C4-2B (cell line): Measurements from ENCODE around the gene CD86.
"Not testable (repeated sequence)": the region's sequence is repeated elsewhere in the genome, so short reads cannot be mapped to it uniquely, and the experiment has no call there.

Source experiments
- H3K27ac ChIP-seq: fragments of 450-650 bp; 2 replicates; pipeline ENCODE4 v1.5.1; 2017
- ZFX ChIP-seq: fragments of 450-650 bp; IDR thresholded peaks from 2 replicates; pipeline ENCODE4 v1.6.1; 2017
- TF ChIP-seq, protein P1 (sequence below): fragments of 450-650 bp; conservative IDR thresholded peaks from 2 replicates; pipeline ENCODE4 v1.5.1; 2017; ENCODE audit warnings: mild to moderate bottlenecking

Gene CD86

DNA sequence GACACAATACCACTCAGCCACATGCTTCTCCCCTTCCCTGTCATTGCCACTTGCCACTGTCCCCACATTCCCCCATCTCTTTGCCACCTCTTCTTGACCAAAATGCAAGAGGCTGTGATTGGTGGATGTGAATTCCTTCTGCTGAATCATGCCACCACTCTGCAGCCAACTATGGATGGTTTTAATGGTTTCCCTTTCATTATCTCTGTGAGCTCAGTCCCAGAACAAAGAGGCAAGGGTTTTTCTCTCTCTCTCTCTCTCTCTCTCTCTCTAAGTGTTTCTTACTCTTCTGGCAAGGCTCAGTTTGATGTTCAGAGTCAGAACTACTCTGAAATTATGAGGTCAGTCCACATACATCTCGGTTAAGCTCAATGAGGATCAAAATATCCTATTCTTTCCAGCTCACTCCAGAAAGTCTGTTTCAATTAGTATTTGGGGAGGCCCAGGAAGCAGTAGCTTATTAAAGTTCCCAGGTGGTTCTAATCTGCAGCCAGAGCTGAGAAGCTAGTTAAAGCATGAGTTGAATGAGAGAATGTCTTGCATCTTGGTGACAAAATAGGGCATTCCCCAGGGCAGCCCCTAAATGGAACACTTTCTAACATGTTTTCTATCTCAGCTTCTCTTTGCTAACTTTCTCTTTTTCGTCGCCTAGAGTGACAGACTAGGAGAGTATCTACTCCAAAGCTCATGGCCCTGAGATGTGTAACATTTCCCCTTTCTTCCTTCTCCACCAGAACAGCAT lies 24.6 kb upstream of the CD86 start:
- TF ChIP-seq, protein P1, sequence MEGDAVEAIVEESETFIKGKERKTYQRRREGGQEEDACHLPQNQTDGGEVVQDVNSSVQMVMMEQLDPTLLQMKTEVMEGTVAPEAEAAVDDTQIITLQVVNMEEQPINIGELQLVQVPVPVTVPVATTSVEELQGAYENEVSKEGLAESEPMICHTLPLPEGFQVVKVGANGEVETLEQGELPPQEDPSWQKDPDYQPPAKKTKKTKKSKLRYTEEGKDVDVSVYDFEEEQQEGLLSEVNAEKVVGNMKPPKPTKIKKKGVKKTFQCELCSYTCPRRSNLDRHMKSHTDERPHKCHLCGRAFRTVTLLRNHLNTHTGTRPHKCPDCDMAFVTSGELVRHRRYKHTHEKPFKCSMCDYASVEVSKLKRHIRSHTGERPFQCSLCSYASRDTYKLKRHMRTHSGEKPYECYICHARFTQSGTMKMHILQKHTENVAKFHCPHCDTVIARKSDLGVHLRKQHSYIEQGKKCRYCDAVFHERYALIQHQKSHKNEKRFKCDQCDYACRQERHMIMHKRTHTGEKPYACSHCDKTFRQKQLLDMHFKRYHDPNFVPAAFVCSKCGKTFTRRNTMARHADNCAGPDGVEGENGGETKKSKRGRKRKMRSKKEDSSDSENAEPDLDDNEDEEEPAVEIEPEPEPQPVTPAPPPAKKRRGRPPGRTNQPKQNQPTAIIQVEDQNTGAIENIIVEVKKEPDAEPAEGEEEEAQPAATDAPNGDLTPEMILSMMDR = no peak
- no peak for TF ChIP-seq ZFX
- no peak overlapping the region; the same call in 1 of the 2 replicates for H3K27ac ChIP-seq

DNA sequence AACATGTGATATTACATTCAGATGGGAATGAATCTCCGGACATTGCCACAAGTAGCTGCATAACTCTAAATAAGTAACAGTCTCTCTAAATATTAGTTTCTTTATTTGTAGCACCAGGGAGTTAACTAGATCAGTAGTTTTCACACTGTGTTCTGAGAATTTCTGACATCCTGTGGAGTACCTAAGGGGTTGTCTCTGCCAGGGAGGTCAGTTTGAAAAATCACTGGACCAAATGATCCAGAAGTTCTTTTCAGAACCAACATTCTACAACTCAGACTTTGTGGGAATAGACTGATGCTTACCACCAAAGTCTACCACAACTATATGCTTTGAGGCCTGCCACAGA lies 24.1 kb upstream of the CD86 start:
- no peak overlapping the region for H3K27ac ChIP-seq
- TF ChIP-seq, protein P1 = no peak
- no peak for TF ChIP-seq ZFX

DNA sequence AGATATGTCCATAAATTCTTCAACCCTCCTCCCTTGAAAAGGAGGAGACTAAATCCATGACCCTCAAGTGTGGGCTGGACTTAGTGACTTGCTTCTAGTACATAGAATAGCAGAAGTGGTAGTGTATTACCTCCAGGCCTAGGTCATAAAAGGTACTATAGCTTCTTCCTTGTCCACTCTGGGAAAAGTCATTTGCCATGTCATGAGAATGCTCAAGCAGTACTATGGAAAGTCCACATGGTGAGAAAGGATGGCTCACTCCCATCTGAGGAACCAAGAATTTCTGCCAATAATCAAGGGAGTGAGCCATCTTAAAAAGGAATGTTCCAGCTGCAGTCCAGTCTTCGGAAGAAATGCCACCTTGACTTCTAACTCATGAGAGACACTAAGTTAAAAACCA lies 22.6 kb upstream of the CD86 start:
- TF ChIP-seq, protein P1 = no peak
- no peak for TF ChIP-seq ZFX
- H3K27ac ChIP-seq = no peak overlapping the region

DNA sequence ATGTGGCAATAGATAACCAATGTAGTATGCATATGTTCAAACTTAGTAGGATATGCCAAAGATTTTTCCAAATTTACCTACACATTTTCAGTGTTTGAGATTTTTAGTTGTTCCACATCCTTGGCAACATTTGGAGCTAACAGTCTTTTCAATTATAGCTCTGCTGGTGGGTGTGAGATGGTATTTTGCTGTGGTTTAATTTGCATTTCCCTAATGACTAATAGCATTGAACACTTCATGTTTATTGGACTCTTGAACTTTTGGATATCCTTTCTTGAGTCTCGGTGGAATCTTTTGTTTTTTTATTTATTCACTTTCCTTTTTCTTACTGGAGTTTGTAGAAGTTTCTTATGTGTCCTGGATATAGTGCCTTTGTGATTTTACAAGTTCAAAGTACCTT lies 22.1 kb upstream of the CD86 start:
- H3K27ac ChIP-seq = no peak overlapping the region
- TF ChIP-seq, protein P1 = no peak
- TF ChIP-seq ZFX = no peak

DNA sequence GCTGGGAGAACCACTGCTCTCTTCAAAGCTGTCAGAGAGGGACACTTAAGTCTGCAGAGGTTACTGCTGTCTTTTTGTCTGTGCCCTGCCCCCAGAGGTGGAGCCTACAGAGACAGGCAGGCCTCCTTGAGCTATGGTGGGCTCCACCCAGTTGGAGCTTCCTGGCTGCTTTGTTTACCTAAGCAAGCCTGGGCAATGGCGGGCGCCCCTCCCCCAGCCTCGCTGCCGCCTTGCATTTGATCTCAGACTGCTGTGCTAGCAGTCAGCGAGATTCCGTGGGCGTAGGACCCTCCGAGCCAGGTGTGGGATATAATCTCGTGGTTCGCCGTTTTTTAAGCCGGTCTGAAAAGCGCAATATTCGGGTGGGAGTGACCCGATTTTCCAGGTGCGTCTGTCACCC lies 7.9 kb upstream of the CD86 start:
- H3K27ac ChIP-seq = not testable (repeated sequence)

DNA sequence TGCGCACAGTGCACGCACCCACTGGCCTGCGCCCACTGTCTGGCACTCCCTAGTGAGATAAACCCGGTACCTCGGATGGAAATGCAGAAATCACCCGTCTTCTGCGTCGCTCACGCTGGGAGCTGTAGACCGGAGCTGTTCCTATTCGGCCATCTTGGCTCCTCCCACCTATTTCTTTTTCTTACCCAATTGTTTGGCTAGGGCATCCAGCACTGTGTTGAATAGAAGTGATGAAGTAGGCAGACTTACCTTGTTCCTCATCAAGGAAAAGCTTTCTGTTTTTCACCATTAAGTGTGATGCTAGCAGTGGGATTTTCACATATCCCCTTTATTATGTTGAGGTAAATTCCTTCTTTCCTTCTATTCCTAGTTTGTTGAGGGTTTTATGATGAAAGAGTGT lies 7.4 kb upstream of the CD86 start:
- H3K27ac ChIP-seq = not testable (repeated sequence)

DNA sequence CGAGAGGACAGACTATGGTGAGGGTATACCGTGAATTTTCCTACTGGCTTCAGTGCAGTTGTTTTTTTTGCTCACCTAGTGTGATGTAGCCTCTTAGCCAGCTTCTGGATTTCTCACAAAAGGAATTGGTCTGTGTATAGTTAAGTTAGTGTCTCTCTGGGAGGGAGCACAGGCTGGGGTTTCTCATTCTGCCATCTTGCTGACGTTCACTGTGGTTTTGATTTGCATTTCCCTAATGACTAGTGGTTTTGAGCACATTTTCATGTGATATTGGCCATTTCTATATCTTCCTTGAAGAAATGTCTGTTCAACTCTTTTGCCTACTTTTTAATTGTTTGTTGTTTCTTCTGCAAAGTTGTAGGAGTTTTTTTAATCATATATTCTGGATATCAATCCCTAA lies 2.2 kb upstream of the CD86 start:
- H3K27ac ChIP-seq = no peak overlapping the region
- TF ChIP-seq, protein P1 = no peak
- TF ChIP-seq ZFX = no peak

DNA sequence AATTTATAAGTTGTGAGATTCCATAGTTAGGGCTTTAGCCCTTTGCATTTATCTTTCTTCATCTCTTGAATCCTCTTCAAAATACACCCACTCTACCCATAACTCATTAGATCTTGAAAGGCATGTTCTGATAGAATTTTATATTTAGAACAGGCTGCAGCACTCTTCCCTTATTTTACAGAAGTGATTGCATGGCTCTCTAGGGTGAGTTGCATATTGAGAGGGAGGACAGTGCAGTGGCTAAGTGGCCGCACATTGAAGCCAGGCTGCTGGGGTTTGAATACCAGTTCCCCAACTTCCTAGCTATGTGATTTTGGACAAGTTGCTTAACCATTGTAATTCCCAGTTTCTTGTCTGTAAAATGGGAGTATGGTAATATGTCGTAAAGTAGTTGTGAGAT lies 2.5 kb downstream of the CD86 start:
- TF ChIP-seq, protein P1 = no peak
- TF ChIP-seq ZFX = no peak
- H3K27ac ChIP-seq = no peak overlapping the region
